ENCODE measurements around the gene PEMT. TPM values are rescaled to one million over a fixed set of nuclear protein-coding genes. Genes with fewer than 3 reads are reported as not detected.

PEMT gene
- total RNA-seq, 1 donor from 2014 or later, result 12.2 TPM

DNA sequence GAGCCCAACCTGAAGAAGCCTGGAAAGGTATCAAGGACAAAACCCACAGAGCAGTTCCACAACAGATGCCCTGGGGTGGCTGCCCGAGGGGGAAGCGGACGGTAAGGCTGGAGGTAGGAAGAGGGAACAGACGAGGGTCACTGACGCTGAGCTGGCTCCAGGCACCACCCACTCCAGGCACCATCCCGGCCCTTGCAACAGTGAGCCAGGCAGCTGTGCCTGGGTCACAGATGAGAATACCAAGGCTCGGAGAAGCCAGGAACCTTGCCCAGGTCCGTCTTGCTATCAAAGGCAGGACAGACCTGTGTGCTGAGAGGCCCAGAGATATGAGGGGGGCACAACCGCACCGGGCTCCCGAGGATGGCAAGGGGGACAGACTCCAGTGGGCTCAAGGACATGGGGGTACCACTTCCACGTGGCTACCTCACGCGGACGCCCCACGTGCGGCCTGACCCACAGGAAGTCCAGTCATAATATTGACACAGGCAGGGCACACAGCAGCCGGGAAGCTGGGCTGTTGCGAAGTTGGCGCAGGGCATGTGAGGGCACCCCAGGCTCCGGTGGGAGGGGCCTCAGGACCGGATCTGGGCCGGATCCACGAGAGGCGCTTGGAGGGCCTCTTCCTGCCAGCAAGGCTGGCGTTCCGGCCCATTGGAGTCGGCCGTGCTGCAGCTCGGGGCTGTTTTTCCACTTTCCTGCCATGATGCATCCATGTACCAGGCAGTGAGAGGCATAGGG is 29.9 kb downstream of the PEMT start:
- TF ChIP-seq, protein P1, sequence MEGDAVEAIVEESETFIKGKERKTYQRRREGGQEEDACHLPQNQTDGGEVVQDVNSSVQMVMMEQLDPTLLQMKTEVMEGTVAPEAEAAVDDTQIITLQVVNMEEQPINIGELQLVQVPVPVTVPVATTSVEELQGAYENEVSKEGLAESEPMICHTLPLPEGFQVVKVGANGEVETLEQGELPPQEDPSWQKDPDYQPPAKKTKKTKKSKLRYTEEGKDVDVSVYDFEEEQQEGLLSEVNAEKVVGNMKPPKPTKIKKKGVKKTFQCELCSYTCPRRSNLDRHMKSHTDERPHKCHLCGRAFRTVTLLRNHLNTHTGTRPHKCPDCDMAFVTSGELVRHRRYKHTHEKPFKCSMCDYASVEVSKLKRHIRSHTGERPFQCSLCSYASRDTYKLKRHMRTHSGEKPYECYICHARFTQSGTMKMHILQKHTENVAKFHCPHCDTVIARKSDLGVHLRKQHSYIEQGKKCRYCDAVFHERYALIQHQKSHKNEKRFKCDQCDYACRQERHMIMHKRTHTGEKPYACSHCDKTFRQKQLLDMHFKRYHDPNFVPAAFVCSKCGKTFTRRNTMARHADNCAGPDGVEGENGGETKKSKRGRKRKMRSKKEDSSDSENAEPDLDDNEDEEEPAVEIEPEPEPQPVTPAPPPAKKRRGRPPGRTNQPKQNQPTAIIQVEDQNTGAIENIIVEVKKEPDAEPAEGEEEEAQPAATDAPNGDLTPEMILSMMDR (IDR thresholded peaks at IDR 0.05), result no peak
- H3K4me1 Mint-ChIP-seq, result no peaks in the 10 kb centered on the region
- H3K4me3 Mint-ChIP-seq, result no peak overlapping the region
- no peaks in the 10 kb centered on the region for H3K27me3 Mint-ChIP-seq
- CTCF ChIA-PET, result no interaction called here
- DNase-seq (no peak), ATAC-seq (ENCODE audit: low read depth) (peak; percentile 50)
- intact Hi-C loops (cut with micrococcal nuclease), result loop anchor here (10.0 kb wide), 1 partner anchor 67 kb away; the partner anchor contains the start of gene RASD1
- POLR2A ChIA-PET, result no interaction called here
- no peak overlapping the region for H3K27ac Mint-ChIP-seq
- H3K9me3 Mint-ChIP-seq, result no peaks in the 10 kb centered on the region
- H3K36me3 Mint-ChIP-seq (ENCODE audit: low read depth), result no peaks in the 10 kb centered on the region

DNA sequence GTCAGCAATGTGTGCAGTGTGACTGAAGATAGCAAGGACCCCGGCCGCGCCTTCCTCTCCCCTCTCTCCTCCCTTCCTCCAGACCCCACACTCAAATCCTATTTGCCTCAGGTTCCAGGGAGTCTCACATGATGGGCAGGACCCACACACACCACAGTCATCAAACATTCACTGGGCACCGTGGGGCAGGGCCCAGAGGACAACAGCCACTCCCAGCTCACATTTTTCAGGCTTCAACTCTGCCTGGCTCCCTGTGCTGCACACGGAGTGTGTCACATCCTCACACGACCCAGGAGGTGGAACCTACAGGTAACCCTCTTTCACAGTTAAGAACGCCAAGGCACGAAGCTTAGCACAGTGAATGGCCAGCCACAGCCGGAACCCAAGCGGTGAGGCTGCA is 30.5 kb downstream of the PEMT start:
- H3K4me1 Mint-ChIP-seq, result peaks cover 2% of the 10 kb centered on the region
- H3K27me3 Mint-ChIP-seq, result no peaks in the 10 kb centered on the region
- DNase-seq (no peak), ATAC-seq (ENCODE audit: low read depth) (no peak)
- intact Hi-C loops (cut with micrococcal nuclease), result loop anchor here (10.0 kb wide), 1 partner anchor 66 kb away; the partner anchor contains the start of gene RASD1
- POLR2A ChIA-PET, result no interaction called here
- no peaks in the 10 kb centered on the region for H3K36me3 Mint-ChIP-seq (ENCODE audit: low read depth)
- H3K9me3 Mint-ChIP-seq, result no peaks in the 10 kb centered on the region
- H3K4me3 Mint-ChIP-seq, result no peak overlapping the region
- no peak overlapping the region for H3K27ac Mint-ChIP-seq
- CTCF ChIA-PET, result no interaction called here
- TF ChIP-seq, protein P1 (IDR thresholded peaks at IDR 0.05), result no peak

DNA sequence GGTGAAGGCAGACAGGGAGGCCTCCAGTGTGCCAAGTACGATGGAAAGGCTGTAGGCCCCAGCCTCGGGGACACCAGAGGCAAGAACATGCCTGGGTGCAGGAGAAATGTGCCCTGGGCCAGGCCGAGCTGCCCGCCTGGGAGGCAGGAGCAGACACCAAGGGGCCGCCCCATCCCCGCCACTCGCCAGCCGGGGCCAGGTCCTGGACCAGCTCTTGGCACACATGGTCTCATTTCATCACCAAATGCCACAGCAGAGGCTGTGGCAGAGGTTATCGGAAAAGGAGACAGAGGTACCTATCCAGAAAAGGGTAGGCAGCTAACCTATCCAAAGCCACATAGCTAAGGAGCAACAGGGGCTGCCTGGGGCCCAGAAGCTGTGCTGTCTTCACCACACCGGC is 31.3 kb downstream of the PEMT start:
- DNase-seq (no peak), ATAC-seq (ENCODE audit: low read depth) (no peak)
- POLR2A ChIA-PET, result no interaction called here
- TF ChIP-seq, protein P1 (IDR thresholded peaks at IDR 0.05), result no peak
- no peaks in the 10 kb centered on the region for H3K36me3 Mint-ChIP-seq (ENCODE audit: low read depth)
- H3K4me3 Mint-ChIP-seq, result no peak overlapping the region
- no peak overlapping the region for H3K27ac Mint-ChIP-seq
- CTCF ChIA-PET, result no interaction called here
- intact Hi-C loops (cut with micrococcal nuclease), result loop anchor here (10.0 kb wide), 1 partner anchor 65 kb away; the partner anchor contains the start of gene RASD1
- peaks cover 2% of the 10 kb centered on the region for H3K4me1 Mint-ChIP-seq
- H3K27me3 Mint-ChIP-seq, result no peaks in the 10 kb centered on the region
- H3K9me3 Mint-ChIP-seq, result no peaks in the 10 kb centered on the region

DNA sequence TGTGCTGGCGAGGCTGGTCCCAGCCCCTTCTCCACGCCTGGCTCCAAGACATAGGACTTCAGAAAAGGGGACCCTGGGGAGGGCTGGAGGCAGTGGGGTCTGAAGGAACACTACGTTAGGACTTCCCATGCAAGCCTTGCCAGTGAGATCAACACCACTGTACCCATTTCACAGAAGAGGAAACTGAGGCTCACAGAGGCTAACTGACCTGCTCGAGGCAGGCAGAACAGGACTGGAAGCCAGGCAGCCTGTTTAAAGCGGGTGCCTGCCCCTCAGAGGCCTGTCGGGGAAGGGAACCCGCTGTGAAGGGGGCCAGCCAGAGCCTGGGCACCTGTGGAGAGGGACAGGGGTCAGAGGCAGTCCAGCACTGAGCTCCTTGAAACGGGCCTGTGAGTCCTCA is 32.3 kb downstream of the PEMT start:
- no peaks in the 10 kb centered on the region for H3K27me3 Mint-ChIP-seq
- H3K4me3 Mint-ChIP-seq, result no peak overlapping the region
- H3K4me1 Mint-ChIP-seq, result peaks cover 2% of the 10 kb centered on the region
- POLR2A ChIA-PET, result no interaction called here
- intact Hi-C loops (cut with micrococcal nuclease), result no loop called here
- no peak overlapping the region for H3K27ac Mint-ChIP-seq
- H3K36me3 Mint-ChIP-seq (ENCODE audit: low read depth), result no peaks in the 10 kb centered on the region
- no peak for ATAC-seq (ENCODE audit: low read depth)
- CTCF ChIA-PET, result no interaction called here
- TF ChIP-seq, protein P1 (IDR thresholded peaks at IDR 0.05), result no peak
- no peak for DNase-seq
- no peaks in the 10 kb centered on the region for H3K9me3 Mint-ChIP-seq

DNA sequence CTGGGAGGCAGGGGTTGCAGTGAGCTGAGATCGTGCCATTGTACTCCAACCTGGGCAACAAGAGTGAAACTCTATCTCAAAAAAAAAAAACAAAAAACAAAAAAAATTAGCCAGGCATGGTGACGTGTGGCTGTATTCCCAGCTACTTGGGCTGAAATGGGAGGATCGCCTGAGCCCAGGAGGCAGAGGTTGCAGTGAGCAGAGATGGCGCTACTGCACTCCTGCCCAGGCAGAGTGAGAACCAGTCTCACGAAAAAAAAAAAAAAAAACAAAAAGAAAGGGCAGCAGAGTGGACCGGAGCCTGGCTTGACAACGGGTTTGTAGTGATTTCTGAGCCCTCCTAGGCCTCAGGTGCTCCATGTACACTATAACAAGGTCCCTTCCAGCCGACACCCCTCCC is 33.1 kb downstream of the PEMT start:
- intact Hi-C loops (cut with micrococcal nuclease), result no loop called here
- ChIA-PET CTCF (no interaction called here), POLR2A (no interaction called here)

More for the DNA sequence above, 33.1 kb downstream of the PEMT start:
- Mint-ChIP-seq H3K36me3 (ENCODE audit: low read depth) (no peaks in the 10 kb centered on the region), H3K9me3 (no peaks in the 10 kb centered on the region), H3K4me3 (no peak overlapping the region), H3K27me3 (no peaks in the 10 kb centered on the region), H3K27ac (no peak overlapping the region), H3K4me1 (peaks cover 2% of the 10 kb centered on the region)
- no peak for DNase-seq
- ATAC-seq (ENCODE audit: low read depth), result no peak
- TF ChIP-seq, protein P1 (IDR thresholded peaks at IDR 0.05), result no peak

Data from activated B cell treated with CpG ODN at 0.5 μM for 24 hours (primary cell).